NCI-H1930 (cell line): Measurements from ENCODE around the gene OCRL.
"Not testable (repeated sequence)": the region's sequence is repeated elsewhere in the genome, so short reads cannot be mapped to it uniquely, and the experiment has no call there.

Experiments used
- DNase-seq, 2 experiments: peaks; one replicate each; lab custom pipeline; 2025; lab: John Stamatoyannopoulos, UW

OCRL gene

GRCh38 chrX:129534816-129535578, 5.1 kb upstream of the OCRL start:
- DNase-seq = no peak

GRCh38 chrX:129540722-129541184, 694 bp downstream of the OCRL start:
- DNase-seq = no peak

DNA sequence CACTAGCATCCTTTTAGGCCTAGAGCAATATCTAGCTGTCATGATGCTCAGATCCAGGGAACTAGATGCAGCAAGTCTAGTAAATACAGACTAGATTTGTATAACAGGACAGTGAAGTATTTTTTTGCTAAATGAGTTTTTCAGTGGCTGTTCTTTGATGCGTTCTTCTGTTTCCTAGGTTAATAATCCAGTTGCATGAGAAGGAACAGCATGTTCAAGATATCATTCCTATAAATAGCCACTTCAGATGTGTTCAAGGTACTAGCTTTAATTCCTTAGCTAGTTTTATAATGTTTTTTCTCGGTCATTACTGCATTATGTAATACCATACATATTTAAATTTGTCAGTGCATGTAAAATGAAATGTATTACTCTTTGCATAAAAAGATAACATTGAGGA, 4.7 kb downstream of the OCRL start:
- no peak for DNase-seq

DNA sequence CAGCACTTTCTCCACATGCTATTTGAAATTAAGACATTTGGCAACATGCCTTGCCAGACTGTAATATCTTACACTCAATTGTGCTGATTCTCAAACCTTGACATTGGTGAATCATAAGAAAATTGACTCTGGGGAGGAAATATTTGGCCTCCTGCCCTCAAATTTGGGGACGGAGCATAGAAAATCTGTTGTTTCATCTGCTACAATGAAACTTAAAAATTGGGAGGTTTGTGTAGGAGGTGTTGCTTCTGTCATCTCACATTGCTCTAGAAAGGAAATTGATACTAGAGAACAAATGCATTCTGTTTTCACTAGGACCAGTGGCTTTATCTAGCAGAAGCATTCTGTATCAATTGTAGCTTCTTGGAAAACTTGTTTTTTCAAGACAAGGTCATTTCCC, 5.3 kb downstream of the OCRL start:
- DNase-seq = no peak

- peak; percentile 23 to 37 for DNase-seq
Measured at GRCh38 chrX:129549124-129549523, 9.1 kb downstream of the OCRL start.

- DNase-seq = no peak
Measured at GRCh38 chrX:129553619-129554288, 13.7 kb downstream of the OCRL start.

GRCh38 chrX:129554816-129555215, 14.8 kb downstream of the OCRL start:
- DNase-seq = not testable (repeated sequence)

GRCh38 chrX:129556806-129557315, 16.8 kb downstream of the OCRL start:
- DNase-seq = no peak

DNA sequence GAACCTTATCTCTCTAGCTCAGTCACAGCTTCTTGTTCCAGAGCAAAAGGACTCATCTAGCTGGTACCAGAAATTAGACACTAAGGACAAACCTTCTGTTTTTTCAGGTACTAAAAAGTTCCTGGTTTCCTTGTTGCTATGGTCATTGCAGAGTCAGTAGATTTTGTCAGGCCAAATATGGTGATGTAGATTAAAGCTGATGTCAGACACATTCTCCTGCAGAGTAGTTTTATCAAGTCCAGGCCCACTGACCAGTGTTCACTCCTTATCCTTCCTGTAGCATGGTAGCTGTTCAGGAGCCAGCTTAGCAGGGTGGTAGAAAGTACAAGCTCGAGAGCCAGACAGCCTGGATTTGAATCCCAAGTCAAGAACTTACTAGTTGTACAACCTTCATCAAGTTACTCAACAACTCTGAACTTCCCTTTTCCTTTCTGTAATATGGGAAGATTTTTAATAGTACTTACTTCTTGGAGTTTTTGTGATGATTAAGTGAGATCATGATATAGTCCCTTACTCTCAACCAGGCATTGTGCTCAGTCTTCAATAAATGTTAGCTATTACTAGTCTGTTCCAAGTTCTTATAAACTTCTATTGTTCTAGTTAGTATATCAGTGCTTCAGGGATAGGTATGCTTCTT, 17.9 kb downstream of the OCRL start:
- no peak for DNase-seq

GRCh38 chrX:129559783-129560182, 19.7 kb downstream of the OCRL start:
- DNase-seq = no peak

DNA sequence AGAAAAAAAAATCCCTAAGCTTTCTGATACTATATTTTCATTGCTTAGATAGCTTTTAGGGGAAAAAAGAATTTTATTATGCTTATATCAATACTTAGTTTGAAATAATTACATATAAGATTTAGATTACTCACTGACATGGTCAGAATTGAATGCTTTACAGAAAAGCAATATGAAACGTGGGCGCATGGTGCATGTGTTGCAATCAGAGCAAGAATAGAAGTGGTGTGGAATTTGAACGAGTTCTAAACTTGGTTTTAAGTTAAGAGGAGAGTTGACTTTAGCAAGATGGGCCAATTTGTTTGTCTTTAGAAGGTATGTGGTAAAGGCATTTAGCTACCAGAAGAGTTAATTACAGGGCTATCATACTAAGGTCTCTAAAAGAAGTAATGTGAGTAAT, 21.4 kb downstream of the OCRL start:
- DNase-seq = no peak

- not testable (repeated sequence) for DNase-seq
Measured at GRCh38 chrX:129564345-129564744, 24.3 kb downstream of the OCRL start.

- no peak for DNase-seq
Measured at GRCh38 chrX:129565046-129565650, 25.1 kb downstream of the OCRL start.

DNA sequence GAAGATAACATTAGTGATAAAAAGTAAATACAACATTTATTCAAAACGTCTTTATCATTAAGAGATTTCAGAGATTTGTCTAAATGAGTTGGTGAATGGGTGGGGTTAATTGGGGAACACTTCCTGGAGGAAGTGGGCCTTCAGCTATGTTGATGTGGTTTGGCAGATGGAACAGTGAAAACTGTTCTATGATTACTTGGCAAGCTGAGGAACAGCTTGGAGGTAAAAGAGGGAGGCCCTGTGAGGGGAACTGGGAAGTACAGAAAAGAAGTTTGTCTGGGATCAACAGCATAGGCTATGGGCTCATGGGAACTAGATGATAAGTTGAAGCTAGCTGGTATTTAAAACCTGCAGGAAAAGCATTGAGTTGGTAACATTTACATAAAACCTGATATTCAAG, 26.0 kb downstream of the OCRL start:
- no peak for DNase-seq

DNA sequence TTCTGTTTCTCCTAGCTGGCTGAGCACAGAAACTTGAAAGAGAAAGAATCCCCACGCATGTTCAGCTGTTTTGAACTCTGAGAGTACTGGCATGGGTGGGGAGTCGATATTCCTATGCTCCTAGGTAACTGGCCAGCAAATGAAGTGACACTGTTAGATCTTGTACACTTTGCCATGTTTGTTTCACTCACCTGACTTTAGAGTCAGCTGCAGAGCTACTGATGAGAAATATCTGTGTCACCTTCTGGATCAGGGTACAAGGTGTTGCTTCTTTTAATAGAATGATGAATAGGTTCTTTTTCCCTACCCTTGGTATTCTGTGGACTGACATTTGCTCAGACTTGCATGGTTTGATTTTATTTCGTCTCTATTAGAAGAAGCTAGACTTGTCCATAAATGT, 28.3 kb downstream of the OCRL start:
- DNase-seq = no peak

DNA sequence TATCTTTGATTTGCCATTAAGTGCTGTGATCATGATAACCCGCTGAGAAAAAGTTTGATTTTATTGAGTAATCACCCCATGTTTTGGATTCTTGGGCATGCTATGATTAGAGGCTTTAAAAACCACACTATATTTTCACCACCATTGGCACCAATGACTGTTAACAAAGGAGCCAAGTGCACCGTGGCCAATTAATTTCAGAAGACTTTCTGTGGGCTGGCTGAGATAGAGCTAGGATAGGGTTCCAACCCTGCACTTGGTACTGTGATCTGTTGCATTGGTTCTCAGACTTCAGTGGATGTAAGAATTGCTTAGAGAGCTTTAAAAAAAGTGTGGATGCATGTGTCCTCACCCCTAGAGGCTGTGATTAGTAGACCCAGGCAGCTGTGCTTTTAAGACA, 32.4 kb downstream of the OCRL start:
- no peak for DNase-seq

DNA sequence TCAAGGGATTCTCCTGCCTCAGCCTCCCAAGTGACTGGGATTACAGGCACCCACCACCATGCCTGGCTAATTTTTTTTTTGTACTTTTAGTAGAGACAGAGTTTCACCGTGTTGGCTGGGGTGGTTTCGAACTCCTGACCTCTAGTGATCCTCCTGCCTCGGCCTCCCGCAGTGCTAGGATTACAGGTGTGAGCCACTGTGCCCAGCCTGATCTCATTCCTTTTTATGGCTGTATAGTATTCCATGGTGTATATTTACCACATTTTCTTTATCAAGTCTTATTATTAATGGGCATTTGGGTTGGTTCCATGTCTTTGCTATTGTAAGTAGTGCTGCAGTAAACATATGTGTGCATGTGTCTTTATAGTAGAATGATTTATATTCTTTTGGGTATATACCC, 33.6 kb downstream of the OCRL start:
- not testable (repeated sequence) for DNase-seq

DNA sequence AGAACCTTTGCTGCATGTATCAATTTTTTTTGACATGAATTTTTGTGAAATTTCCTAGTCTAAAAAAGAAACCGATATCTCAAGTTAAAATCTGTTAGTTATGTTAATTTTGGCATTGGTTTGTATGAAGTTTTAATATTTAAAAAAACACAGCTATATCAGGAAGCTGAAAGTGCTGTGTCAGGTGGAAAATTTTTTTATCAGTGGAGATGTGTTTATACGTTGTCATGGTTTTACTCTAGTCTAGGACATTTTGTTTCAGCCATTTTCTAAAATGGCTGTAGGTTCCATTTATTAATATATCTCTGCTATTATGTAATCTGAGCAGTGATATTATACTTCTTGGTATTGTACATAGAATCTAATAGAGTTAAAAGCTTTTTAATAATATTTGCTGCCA, 34.2 kb downstream of the OCRL start:
- no peak for DNase-seq

GRCh38 chrX:129576539-129576938, 36.5 kb downstream of the OCRL start:
- no peak for DNase-seq

GRCh38 chrX:129577473-129577872, 37.4 kb downstream of the OCRL start:
- DNase-seq = no peak

DNA sequence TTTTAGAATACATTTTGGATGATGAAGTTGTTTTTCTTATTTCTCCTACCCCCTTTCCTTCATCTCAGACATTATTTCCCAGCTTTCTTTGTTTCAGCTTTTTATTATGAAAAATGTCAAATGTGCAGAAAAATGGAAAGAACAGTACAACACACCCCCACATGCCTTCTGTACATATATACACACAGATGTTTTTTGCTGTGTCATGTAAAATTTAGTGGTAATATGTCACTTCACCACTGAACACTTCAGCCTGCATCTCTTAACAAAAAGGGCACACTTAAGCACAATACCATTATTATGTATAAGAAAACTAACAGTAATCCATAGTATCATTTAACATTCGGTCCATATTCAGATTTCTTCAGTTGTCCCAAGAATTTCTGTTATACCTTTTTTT, 37.8 kb downstream of the OCRL start:
- DNase-seq = no peak

- no peak for DNase-seq
Measured at GRCh38 chrX:129581904-129582303, 41.8 kb downstream of the OCRL start.
